ENCODE results near the gene RNF125. TPM values are rescaled to one million over a fixed set of nuclear protein-coding genes. Genes with fewer than 3 reads are reported as not detected.

The RNF125 gene
- total RNA-seq, 1 experiment from 2014 or later = 0.61 TPM

GRCh38 chr18:32110005-32110404 is 91.4 kb downstream of the RNF125 start:
- Mint-ChIP-seq H3K36me3 (ENCODE audit: insufficient read depth, unreplicated experiment) (peaks cover 4% of the 10 kb centered on the region), H3K27ac (ENCODE audit: unreplicated experiment) (no peak overlapping the region), H3K4me3 (ENCODE audit: unreplicated experiment) (no peak overlapping the region), H3K27me3 (ENCODE audit: insufficient read depth, unreplicated experiment) (no peaks in the 10 kb centered on the region), H3K9me3 (ENCODE audit: unreplicated experiment) (no peaks in the 10 kb centered on the region), H3K4me1 (ENCODE audit: low read depth, unreplicated experiment) (no peaks in the 10 kb centered on the region)
- intact Hi-C loops (cut with micrococcal nuclease; ENCODE audit: unreplicated experiment) = no loop called here
- H3K27me3 ChIP-seq (replicated peaks; ENCODE audit: control insufficient read depth, insufficient read depth, low read length) = no peaks in the 10 kb centered on the region
- H3K36me3 ChIP-seq (ENCODE audit: control insufficient read depth, insufficient read depth, low read length) = no peaks in the 10 kb centered on the region; the same call in 1 of the 2 replicates
- no TSS peak for BruUV-seq (replicated peaks)
- no peaks in the 10 kb centered on the region for H3K9me3 ChIP-seq
- TF ChIP-seq CTCF (IDR thresholded peaks at IDR 0.05; ENCODE audit: insufficient read depth in 1 of 2, low read depth in 1 of 2, low read length in 1 of 2, severe bottlenecking in 1 of 2, unreplicated experiment in 1 of 2) = no peak
- no peak overlapping the region for H3K4me3 ChIP-seq (ENCODE audit: low read depth, low read length)
- no peaks in the 10 kb centered on the region for H3K4me1 ChIP-seq
- DNase-seq = no peak
- ChIA-PET POLR2A (no interaction called here), CTCF (no interaction called here)

GRCh38 chr18:32111706-32112105 is 93.1 kb downstream of the RNF125 start:
- DNase-seq = no peak
- Histone ChIP-seq H3K9me3 (no peaks in the 10 kb centered on the region), H3K36me3 (ENCODE audit: control insufficient read depth, insufficient read depth, low read length) (no peaks in the 10 kb centered on the region; the same call in 1 of the 2 replicates), H3K4me1 (no peaks in the 10 kb centered on the region), H3K4me3 (ENCODE audit: low read depth, low read length) (no peak overlapping the region), H3K27me3 (replicated peaks; ENCODE audit: control insufficient read depth, insufficient read depth, low read length) (no peaks in the 10 kb centered on the region)
- no TSS peak for BruUV-seq (replicated peaks)
- no peaks in the 10 kb centered on the region for H3K9me3 Mint-ChIP-seq (ENCODE audit: unreplicated experiment)
- H3K27me3 Mint-ChIP-seq (ENCODE audit: insufficient read depth, unreplicated experiment) = no peaks in the 10 kb centered on the region
- intact Hi-C loops (cut with micrococcal nuclease; ENCODE audit: unreplicated experiment) = no loop called here
- POLR2A ChIA-PET = no interaction called here
- H3K4me1 Mint-ChIP-seq (ENCODE audit: low read depth, unreplicated experiment) = no peaks in the 10 kb centered on the region
- TF ChIP-seq CTCF (IDR thresholded peaks at IDR 0.05; ENCODE audit: insufficient read depth in 1 of 2, low read depth in 1 of 2, low read length in 1 of 2, severe bottlenecking in 1 of 2, unreplicated experiment in 1 of 2) = no peak
- no peak overlapping the region for H3K4me3 Mint-ChIP-seq (ENCODE audit: unreplicated experiment)
- no peak overlapping the region for H3K27ac Mint-ChIP-seq (ENCODE audit: unreplicated experiment)
- CTCF ChIA-PET = no interaction called here
- H3K36me3 Mint-ChIP-seq (ENCODE audit: insufficient read depth, unreplicated experiment) = peaks cover 8% of the 10 kb centered on the region

- no peaks in the 10 kb centered on the region for H3K4me1 Mint-ChIP-seq (ENCODE audit: low read depth, unreplicated experiment)
- BruUV-seq (replicated peaks) = no TSS peak
- POLR2A ChIA-PET = no interaction called here
Measured at GRCh38 chr18:32112826-32113225, 94.2 kb downstream of the RNF125 start.

More at GRCh38 chr18:32112826-32113225, 94.2 kb downstream of the RNF125 start:
- CTCF ChIA-PET = no interaction called here
- no peak for DNase-seq
- H3K4me1 ChIP-seq = no peaks in the 10 kb centered on the region
- Mint-ChIP-seq H3K4me3 (ENCODE audit: unreplicated experiment) (no peak overlapping the region), H3K27me3 (ENCODE audit: insufficient read depth, unreplicated experiment) (no peaks in the 10 kb centered on the region), H3K27ac (ENCODE audit: unreplicated experiment) (no peak overlapping the region), H3K36me3 (ENCODE audit: insufficient read depth, unreplicated experiment) (peaks cover 13% of the 10 kb centered on the region), H3K9me3 (ENCODE audit: unreplicated experiment) (no peaks in the 10 kb centered on the region)
- no peaks in the 10 kb centered on the region for H3K27me3 ChIP-seq (replicated peaks; ENCODE audit: control insufficient read depth, insufficient read depth, low read length)
- no peaks in the 10 kb centered on the region; the same call in 1 of the 2 replicates for H3K36me3 ChIP-seq (ENCODE audit: control insufficient read depth, insufficient read depth, low read length)
- intact Hi-C loops (cut with micrococcal nuclease; ENCODE audit: unreplicated experiment) = no loop called here
- TF ChIP-seq CTCF (IDR thresholded peaks at IDR 0.05; ENCODE audit: insufficient read depth in 1 of 2, low read depth in 1 of 2, low read length in 1 of 2, severe bottlenecking in 1 of 2, unreplicated experiment in 1 of 2) = no peak
- H3K4me3 ChIP-seq (ENCODE audit: low read depth, low read length) = no peak overlapping the region
- no peaks in the 10 kb centered on the region for H3K9me3 ChIP-seq
